ENCODE measurements around the gene SENP3. TPM values are rescaled to one million over a fixed set of nuclear protein-coding genes. Genes with fewer than 3 reads are reported as not detected.

The SENP3 gene
- total RNA-seq, 3 donors from 2014 or later: 27.9 to 60.2 (median 37.7) TPM

- Histone ChIP-seq H3K4me3 (no peak overlapping the region), H3K9me3 (no peaks in the 10 kb centered on the region), H3K36me3 (ENCODE audit: low read depth) (no peaks in the 10 kb centered on the region), H3K4me1 (ENCODE audit: low read depth) (peaks cover 9% of the 10 kb centered on the region)
- intact Hi-C loops (cut with DNase I, micrococcal nuclease): no loop called here
- ATAC-seq (no peak), DNase-seq (no peak)
- TF ChIP-seq CTCF (IDR thresholded peaks at IDR 0.05): no peak
Measured at GRCh38 chr17:7551396-7551795, 10.3 kb upstream of the SENP3 start.

GRCh38 chr17:7552621-7553051 lies 9.1 kb upstream of the SENP3 start:
- H3K36me3 ChIP-seq (ENCODE audit: low read depth): no peaks in the 10 kb centered on the region
- no peak for ATAC-seq
- intact Hi-C loops (cut with DNase I, micrococcal nuclease): no loop called here
- no peaks in the 10 kb centered on the region for H3K9me3 ChIP-seq
- H3K4me1 ChIP-seq (ENCODE audit: low read depth): peaks cover 16% of the 10 kb centered on the region
- peak in 1 of 3 donors; percentile 42 for DNase-seq
- no peak for TF ChIP-seq CTCF (IDR thresholded peaks at IDR 0.05)
- no peak overlapping the region for H3K4me3 ChIP-seq

- ATAC-seq: no peak
- H3K36me3 ChIP-seq (ENCODE audit: low read depth): no peaks in the 10 kb centered on the region
- H3K4me3 ChIP-seq: no peak overlapping the region
- peaks cover 23% of the 10 kb centered on the region for H3K4me1 ChIP-seq (ENCODE audit: low read depth)
- no peak for DNase-seq
- no peak for TF ChIP-seq CTCF (IDR thresholded peaks at IDR 0.05)
- intact Hi-C loops (cut with DNase I, micrococcal nuclease): no loop called here
- H3K9me3 ChIP-seq: no peaks in the 10 kb centered on the region
Measured at GRCh38 chr17:7553356-7553755, 8.4 kb upstream of the SENP3 start.

GRCh38 chr17:7555320-7555948 lies 6.3 kb upstream of the SENP3 start:
- no peak for DNase-seq
- intact Hi-C loops (cut with DNase I, micrococcal nuclease): no loop called here
- ATAC-seq: no peak
- Histone ChIP-seq H3K9me3 (no peaks in the 10 kb centered on the region), H3K36me3 (ENCODE audit: low read depth) (no peaks in the 10 kb centered on the region), H3K4me1 (ENCODE audit: low read depth) (peaks cover 32% of the 10 kb centered on the region), H3K4me3 (no peak overlapping the region)
- TF ChIP-seq CTCF (IDR thresholded peaks at IDR 0.05): no peak

GRCh38 chr17:7556627-7557026 lies 5.1 kb upstream of the SENP3 start:
- H3K4me1 ChIP-seq (ENCODE audit: low read depth): peaks cover 42% of the 10 kb centered on the region

More at GRCh38 chr17:7556627-7557026, 5.1 kb upstream of the SENP3 start:
- H3K9me3 ChIP-seq: no peaks in the 10 kb centered on the region
- TF ChIP-seq CTCF (IDR thresholded peaks at IDR 0.05): no peak
- DNase-seq (peak; percentile 74 to 75 (median 75)), ATAC-seq (peak; percentile 37)
- intact Hi-C loops (cut with DNase I, micrococcal nuclease): no loop called here
- H3K4me3 ChIP-seq: no peak overlapping the region
- H3K36me3 ChIP-seq (ENCODE audit: low read depth): no peaks in the 10 kb centered on the region
